Vagina (tissue), 2 donors: Measurements from ENCODE around the gene SYCP2L.

Experiments
- POLR2A ChIP-seq, 2 donors: fragments of 450-650 bp; IDR thresholded peaks; one replicate each; pipeline ENCODE4 v1.6.1; 2017; ENCODE audit warnings: antibody characterized with exemption in 2 of 2, mild to moderate bottlenecking in 2 of 2, moderate library complexity in 2 of 2
- POLR2AphosphoS5 ChIP-seq, 2 donors: sonication (generic); formaldehyde crosslinking; IDR thresholded peaks; one replicate each; pipeline ENCODE4 v1.9.0; 2017; ENCODE audit warnings: antibody characterized with exemption in 2 of 2, mild to moderate bottlenecking in 2 of 2, low read depth in 1 of 2; ENCODE audit not compliant: insufficient read depth in 1 of 2

DNA sequence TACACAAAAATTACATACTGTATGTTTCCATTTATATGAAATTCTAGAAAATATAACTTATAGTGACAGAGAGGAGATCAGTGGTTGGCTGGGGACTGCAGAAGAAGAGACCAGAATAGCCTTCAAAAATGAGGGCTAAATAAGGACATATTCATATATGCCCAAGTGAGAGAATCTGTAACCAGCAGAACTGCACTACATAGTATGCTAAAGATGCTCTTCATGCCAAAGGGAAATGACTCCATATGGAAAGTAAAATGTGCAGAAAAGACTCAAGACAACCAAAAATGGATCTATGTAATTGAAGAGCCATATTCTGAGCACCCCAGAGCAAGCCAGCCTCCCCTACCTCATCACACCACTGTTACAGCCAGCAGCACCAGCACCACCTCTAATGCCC is 128.2 kb downstream of the SYCP2L start:
- TF ChIP-seq POLR2A (IDR thresholded peaks at IDR 0.05): no peak
- no peak for TF ChIP-seq POLR2AphosphoS5 (IDR thresholded peaks at IDR 0.05; ENCODE audit: insufficient read depth in 1 of 2, low read depth in 1 of 2)
